Fibroblast of villous mesenchyme (primary cell): Measurements from ENCODE around the gene VWC2. TPM values are rescaled to one million over a fixed set of nuclear protein-coding genes. Genes with fewer than 3 reads are reported as not detected.

ENCODE experiments used
- DNase-seq: peaks from one replicate; pipeline ENCODE4 v3.0.0-alpha.2; 2010; ENCODE audit warnings: low read depth
- H3K4me3 ChIP-seq: 2 replicates; pipeline ENCODE4 v1.5.1; 2011; ENCODE audit warnings: low read depth, mild to moderate bottlenecking, low read length
- total RNA-seq: library from RNA; depleted of rRNA; stranded (reverse); fragments of >200 nt; gene quantifications from 2 replicates; pipeline ENCODE4 v1.2.3, GENCODE V29; 2012
- TF ChIP-seq, protein P1 (sequence below): IDR thresholded peaks from 2 replicates; pipeline ENCODE4 v1.5.1; 2012; ENCODE audit warnings: low read depth, mild to moderate bottlenecking, low read length; ENCODE audit not compliant: insufficient read depth

VWC2 gene
- total RNA-seq, 1 donor, result not detected

DNA sequence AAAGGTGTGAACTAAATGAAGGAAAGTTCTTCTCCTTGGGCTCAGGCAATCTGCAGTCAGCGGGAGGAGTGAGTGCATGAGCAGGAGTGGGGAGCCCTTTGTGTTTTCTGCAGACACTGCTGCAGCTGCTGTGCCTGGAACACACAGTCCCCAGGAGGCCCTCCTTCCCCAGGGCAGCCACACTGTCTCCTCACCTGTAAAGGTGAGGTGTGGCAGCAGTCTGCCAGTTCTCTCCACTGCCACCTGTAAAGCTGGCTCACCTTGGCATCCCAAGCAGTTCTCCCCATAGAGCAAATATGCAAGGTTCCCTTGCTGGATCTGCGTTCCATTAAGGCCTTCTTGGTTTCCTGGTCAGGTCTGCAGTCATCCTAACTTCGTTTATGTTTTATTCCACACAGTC is 5.2 kb upstream of the VWC2 start:
- TF ChIP-seq, protein P1, sequence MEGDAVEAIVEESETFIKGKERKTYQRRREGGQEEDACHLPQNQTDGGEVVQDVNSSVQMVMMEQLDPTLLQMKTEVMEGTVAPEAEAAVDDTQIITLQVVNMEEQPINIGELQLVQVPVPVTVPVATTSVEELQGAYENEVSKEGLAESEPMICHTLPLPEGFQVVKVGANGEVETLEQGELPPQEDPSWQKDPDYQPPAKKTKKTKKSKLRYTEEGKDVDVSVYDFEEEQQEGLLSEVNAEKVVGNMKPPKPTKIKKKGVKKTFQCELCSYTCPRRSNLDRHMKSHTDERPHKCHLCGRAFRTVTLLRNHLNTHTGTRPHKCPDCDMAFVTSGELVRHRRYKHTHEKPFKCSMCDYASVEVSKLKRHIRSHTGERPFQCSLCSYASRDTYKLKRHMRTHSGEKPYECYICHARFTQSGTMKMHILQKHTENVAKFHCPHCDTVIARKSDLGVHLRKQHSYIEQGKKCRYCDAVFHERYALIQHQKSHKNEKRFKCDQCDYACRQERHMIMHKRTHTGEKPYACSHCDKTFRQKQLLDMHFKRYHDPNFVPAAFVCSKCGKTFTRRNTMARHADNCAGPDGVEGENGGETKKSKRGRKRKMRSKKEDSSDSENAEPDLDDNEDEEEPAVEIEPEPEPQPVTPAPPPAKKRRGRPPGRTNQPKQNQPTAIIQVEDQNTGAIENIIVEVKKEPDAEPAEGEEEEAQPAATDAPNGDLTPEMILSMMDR, result no peak
- DNase-seq, result no peak
- no peak overlapping the region for H3K4me3 ChIP-seq

DNA sequence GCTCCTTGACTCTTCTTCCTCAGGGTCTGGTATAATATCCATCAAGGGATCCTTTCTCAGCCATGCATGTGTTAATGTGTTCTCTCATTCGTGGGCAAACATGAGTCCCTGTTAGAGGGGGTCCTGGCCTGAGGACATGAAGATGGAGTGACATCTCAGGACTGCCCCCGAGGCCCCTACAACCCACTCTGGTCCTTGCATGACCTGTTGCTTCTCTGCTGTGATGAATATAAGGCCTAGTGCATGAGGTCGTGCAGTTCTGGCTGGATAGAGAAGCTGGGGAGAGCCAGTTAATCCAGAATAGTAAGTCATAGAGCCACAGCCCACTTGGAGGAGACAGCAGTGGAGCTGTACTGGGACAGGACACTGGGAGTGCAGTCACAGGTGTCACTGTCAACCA is 4.6 kb upstream of the VWC2 start:
- no peak overlapping the region for H3K4me3 ChIP-seq
- no peak for DNase-seq
- TF ChIP-seq, protein P1, result no peak

DNA sequence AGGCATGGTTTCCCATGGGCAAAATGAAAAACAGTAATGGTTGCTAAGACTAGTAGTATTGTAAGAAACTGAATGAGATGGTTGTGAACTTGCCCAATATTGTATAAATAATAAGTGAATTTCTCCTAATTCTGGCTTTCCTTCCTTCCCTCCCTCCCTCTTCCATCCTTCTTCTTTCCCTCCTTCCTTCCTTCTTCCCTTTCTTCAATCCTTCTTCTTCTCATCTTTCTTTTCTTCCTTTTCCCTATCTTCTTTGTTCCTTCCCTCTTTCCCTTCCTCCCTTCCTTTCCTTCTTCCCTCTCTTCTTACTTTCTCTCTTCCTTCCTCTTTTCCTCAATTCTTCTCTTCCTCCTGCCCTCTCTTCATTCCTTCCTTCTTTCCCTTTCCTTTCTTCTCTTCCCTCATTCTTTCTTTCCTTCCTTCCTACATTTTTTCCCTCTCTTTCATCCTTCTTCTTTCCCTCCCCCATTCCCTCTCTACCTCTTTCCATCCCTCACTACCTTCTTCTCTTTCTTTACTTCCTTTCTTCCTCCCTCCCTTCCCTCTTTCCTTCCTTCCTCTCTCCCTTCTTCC is 4.1 kb upstream of the VWC2 start:
- no peak for DNase-seq
- H3K4me3 ChIP-seq, result no peak overlapping the region
- TF ChIP-seq, protein P1, result no peak

DNA sequence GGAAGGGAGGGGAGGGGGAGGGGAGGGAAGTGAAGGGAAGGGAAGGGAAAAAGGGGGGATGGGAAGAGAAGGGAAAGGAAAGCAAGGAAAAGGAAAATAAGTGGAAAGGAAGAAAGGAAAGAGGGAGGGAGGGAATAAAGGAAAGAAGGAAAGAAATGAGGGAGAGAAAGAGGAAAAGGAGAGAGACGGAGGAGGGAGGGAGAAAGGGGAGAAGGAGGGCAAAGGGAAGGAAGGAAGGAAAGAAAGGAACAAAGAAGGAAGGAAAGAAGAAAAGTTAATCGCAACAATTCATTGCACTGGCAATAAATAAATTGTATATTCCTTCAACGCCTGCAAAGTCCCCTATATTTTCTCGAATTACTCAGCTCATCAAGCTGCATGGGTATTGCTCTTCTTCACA is 2.6 kb upstream of the VWC2 start:
- TF ChIP-seq, protein P1, result no peak
- no peak overlapping the region for H3K4me3 ChIP-seq

DNA sequence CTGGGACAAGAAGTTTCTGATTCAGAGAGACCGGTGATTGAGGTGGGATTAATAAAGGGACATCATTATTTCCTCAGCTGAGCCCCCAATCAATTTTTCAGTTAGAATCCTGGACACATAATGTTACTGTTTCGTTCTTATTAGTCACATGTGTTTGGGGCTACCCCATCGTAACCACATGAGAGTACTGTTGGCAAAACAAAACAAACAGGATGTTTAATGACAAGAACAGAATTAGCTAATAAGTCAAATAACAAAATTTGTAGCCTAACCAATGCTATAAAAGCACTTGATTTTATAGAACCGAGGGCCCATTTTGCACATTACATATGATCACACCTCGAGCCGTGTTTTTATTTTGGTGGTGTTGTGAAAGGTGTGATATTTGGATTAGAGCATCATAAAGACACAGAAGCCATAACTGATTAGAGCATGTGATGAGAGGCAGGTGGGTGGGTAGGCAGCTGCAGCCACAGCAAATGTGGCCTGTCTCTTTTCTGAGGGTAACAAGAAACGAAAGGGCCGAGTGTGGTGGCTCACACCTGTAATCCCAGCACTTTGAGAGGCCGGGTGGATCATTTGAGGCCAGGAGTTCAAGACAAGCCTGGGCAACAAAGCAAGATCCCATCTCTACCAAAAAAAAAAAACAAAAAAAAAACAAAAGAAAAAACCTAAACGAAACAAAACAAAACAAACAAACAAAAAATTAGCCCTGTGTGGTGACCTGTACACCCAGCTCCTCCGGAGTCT is 1.8 kb upstream of the VWC2 start:
- no peak overlapping the region for H3K4me3 ChIP-seq
- TF ChIP-seq, protein P1, result no peak
- DNase-seq, result no peak

More for the DNA sequence above, 2.6 kb upstream of the VWC2 start:
- DNase-seq, result no peak

DNA sequence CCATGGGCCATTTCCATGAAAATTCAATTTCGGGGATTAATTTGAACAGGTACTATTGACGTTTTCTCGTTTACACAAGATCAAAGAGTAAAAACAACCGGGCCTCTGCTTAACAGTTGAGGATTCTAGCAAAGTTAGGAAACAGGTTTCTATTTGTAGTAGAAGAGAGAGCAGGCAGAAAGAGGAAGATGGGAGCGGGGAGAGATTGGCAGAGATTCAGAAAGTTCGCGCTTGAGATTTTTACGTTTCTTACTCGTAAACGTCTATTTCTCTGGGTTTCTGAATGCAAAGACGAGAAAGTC is 571 bp upstream of the VWC2 start:
- DNase-seq, result no peak

More for the DNA sequence above, 571 bp upstream of the VWC2 start:
- no peak overlapping the region for H3K4me3 ChIP-seq
- TF ChIP-seq, protein P1, result no peak
